ENCODE data around the gene ADGRB3. TPM values are rescaled to one million over a fixed set of nuclear protein-coding genes. Genes with fewer than 3 reads are reported as not detected.

The ADGRB3 gene
- total RNA-seq, 1 donor from 2014 or later, result 6.7 TPM

- DNase-seq (ENCODE audit: low spot score), result no peak
These were observed 69.4 kb downstream of the ADGRB3 start for GRCh38 chr6:68704485-68704884.

GRCh38 chr6:68709091-68709490 is 74.0 kb downstream of the ADGRB3 start:
- no peak for DNase-seq (ENCODE audit: low spot score)

DNA sequence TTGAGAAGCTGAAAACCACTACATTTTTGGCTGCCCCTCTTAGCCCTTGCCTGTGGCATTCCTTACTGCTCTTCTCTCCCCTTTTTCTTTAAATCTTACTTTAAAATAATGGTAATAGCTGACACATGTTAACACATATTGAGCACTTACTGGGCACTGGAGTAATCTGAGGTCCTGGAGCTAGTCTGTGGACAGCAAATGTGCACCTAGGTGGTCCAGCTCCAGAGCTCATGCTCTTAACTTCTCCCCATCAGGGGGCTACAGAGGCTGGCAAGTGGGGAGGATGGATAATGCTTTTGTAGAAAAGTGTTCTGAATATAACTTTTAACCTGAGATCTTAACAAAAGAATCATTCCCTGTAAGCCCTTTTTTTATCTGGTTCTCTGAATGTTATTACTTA is 74.8 kb downstream of the ADGRB3 start:
- DNase-seq (ENCODE audit: low spot score), result no peak

GRCh38 chr6:68710496-68710895 is 75.4 kb downstream of the ADGRB3 start:
- DNase-seq (ENCODE audit: low spot score), result no peak

- no peak for DNase-seq (ENCODE audit: low spot score)
These were observed 75.8 kb downstream of the ADGRB3 start for GRCh38 chr6:68710916-68711315.

- no peak for DNase-seq (ENCODE audit: low spot score)
These were observed 76.4 kb downstream of the ADGRB3 start for GRCh38 chr6:68711386-68712000.

- no peak for DNase-seq (ENCODE audit: low spot score)
These were observed 81.5 kb downstream of the ADGRB3 start for GRCh38 chr6:68716620-68717019.

- DNase-seq (ENCODE audit: low spot score), result no peak
These were observed 83.4 kb downstream of the ADGRB3 start for GRCh38 chr6:68718385-68719073.

GRCh38 chr6:68719761-68720160 is 84.7 kb downstream of the ADGRB3 start:
- DNase-seq (ENCODE audit: low spot score), result no peak

GRCh38 chr6:68722891-68723527 is 87.9 kb downstream of the ADGRB3 start:
- no peak for DNase-seq (ENCODE audit: low spot score)

- no peak for DNase-seq (ENCODE audit: low spot score)
These were observed 89.0 kb downstream of the ADGRB3 start for GRCh38 chr6:68724060-68724459.

DNA sequence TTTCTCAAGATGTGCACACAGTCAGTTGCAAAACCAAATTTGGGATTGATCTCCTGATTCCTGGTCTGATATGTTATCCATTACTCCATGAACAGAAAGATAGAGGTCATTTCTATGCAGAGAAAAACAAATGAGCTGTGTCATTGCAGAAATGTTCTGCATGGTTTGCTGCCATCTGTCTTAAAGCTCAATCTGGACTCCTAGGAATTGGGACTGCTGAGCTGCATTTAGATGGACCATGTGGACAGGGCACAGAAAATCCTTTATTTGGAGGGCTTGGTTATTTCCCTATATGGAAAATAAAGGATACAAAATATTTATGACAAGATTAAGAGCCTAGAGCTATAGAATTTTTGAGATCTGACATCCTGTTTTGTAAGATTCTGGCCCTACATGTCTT is 91.3 kb downstream of the ADGRB3 start:
- no peak for DNase-seq (ENCODE audit: low spot score)

- no peak for DNase-seq (ENCODE audit: low spot score)
These were observed 91.9 kb downstream of the ADGRB3 start for GRCh38 chr6:68726992-68727391.

DNA sequence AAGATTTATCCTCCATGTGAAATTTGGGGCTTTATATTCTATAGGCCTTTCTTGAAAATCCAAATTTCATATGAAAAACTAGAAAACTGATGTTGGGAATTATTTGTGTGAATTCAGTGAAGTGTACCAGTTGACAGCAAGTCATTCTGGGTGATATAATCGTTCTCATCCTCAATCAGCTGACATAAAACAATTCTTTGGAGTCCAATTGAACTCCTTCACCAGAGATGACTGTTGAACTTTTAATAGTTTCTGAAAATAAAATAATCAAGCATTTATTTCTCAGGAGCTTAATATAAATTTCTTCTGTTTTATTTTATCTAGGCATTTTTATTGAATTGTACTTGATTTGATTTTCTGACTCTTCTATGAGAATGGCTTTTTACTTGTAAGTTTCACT is 92.6 kb downstream of the ADGRB3 start:
- DNase-seq (ENCODE audit: low spot score), result no peak

DNA sequence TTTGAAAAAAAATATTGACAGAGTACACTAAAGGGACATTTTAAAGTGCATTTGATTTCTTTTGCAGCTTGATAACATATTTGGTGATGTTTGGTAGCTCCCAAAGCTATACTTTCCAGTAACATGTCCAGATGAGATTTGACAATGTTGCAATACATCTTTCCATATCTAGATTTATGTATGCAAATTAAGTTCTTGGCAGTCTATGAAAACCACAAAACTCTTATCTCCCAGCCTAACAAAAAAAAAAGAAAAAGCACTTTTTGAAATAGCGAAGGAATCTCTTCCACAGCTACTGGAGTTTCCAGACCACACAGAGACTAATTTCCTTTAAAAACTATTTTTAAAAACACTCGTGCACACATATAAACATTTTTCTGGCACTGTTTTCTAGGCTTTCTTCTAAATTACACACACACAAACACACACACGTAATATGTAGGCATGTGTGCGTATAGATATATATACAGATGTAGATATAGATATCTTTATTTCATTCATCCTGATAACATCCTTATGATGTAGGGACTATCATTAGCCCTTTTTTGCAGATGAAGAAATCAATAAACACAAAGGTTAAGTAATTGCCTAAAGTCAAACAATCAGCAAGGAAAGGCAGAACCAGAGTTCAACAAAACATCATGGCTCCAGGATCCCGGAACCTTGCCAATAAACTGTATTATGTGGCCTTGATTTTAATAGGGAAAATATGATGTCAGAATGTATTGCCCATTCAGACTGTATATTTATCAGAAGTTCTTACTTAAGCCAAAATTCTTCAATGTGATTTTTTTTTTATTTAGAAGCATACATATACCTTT is 93.3 kb downstream of the ADGRB3 start:
- no peak for DNase-seq (ENCODE audit: low spot score)

DNA sequence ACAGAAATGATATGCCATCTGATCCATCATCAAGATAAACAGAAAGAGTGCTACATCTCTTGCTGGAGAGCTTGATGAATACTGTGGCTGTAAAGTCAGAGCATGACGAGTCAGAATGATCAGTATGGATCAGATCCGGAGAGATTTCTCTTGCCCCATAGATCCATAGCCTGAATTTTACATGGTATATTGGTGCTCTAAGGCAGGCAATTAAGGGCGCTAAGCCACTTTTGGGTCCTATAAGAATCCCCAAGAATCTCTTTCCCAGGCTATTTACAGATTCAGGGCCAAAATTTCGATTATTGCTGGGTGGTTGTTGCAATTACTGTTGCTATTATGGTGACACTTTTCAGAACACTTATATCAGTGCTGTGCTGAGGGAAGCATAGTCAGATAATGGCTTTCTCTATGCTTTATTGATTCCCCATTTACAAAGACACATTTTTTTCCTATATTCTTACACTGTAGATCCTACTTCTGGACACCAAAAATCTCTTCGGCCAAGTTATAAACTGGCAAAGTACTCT is 94.4 kb downstream of the ADGRB3 start:
- DNase-seq (ENCODE audit: low spot score), result no peak

DNA sequence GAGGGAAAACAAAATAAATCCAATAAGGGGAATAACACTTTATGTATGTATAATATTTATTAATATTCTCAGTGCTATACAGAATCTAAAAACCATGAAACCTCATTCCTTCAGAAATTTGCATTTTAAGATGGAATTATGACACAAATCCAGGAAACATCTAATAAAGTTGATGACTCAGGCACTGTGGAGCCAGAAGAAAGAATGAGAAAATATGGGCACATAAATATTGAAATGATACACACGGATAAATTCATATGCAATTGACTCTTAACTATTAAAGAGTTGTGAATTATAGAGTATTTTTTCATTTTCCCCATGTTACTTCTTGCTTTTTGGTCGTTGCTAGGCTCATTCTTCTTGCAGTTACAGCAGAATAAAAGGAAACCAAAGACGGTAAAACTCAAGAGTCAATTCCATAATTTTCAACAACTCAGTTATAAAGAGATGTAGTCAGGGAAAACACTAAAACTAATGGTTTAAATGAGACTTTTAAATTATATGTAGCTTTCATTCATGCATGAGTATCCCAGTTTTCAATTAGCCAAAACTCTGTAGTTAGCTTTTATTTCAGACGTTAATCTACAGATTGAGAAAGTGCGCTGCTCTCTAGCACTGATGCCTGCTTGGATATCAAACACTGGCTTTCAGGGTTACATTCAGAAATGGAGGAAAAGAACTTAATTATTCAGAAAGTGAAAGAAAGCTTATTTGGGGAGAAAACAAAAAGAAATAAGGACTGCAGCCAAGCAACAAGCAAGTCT is 95.4 kb downstream of the ADGRB3 start:
- no peak for DNase-seq (ENCODE audit: low spot score)

DNA sequence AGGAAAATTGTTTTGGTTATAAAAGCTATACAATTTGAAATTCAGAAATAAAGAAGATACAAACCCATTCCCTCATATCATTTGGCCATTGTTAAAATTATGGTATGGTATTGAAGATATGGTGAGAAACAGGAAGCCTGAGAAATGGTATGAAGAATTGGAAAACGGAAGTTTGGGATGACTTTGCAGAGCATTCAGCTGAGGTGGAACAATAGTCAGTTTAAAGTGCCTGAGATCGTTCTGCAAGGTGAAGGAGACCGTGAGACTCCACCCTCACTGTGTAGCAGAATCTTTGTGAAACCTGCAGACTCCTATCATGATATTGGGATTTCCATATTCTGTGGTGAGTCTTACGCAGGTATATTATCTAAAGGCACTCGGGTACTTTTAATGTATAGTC is 97.3 kb downstream of the ADGRB3 start:
- DNase-seq (ENCODE audit: low spot score), result no peak

- no peak for DNase-seq (ENCODE audit: low spot score)
These were observed 100.8 kb downstream of the ADGRB3 start for GRCh38 chr6:68735866-68736265.

DNA sequence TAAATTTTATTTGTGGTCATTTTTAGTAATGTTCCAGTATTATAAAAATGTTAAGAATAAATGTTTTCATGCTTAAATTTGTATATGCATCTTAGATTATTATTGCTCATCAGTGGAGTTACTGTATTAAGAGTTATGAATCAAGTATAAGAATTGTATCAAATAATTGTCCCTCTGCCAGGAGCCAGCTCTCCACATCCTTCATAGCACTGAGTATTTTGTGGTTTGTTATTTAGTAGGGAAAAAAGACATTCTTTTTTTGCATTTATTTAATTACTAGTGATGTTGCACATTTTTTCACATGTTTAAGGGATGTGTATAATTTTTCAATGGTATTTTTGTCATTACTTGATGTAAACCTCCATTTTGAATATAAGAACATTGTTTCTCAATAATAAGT is 102.0 kb downstream of the ADGRB3 start:
- DNase-seq (ENCODE audit: low spot score), result no peak

- DNase-seq (ENCODE audit: low spot score), result no peak
These were observed 103.0 kb downstream of the ADGRB3 start for GRCh38 chr6:68738039-68738438.

Measured in ureter (tissue), 1 donor.